ENCODE results near the gene SEPTIN1. TPM values are rescaled to one million over a fixed set of nuclear protein-coding genes. Genes with fewer than 3 reads are reported as not detected.

SEPTIN1 gene
- total RNA-seq, 1 experiment from 2014 or later: 64.1 TPM

DNA sequence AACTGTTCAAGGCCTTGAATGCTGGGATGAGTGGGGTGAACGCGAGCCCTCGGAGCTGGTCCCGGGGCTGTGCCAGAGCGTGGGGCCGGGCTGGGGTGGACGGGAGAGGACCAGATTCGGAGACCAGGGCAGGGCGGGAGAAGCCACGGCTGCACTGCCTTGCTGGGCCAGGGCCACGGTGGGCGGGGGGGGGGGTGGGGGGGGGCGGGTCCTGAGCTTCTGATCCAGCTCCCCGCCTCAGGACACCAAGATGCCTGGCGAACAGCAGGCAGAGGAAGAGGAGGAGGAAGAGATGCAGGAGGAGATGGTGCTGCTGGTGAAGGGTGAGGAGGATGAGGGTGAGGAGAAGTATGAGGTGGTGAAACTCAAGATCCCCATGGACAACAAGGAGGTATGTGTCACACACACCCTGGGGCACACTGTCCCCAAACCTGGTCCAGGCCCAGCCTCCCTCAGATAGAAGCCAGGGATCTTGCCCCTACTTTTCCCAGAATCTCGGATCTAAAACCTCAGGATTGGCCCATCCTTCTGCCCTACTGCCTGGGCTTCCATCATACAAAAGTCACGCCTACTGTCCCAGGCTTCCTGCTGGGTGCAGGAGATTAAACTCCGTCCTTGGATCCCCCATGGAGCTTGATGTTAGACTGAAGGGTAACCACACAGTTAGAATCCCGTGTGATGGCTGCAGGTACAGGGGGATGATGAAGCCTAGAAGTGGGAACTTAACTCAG is 25.6 kb upstream of the SEPTIN1 start:
- H3K9ac ChIP-seq (ENCODE audit: low read length): peak overlapping the region; percentile 100
- no peaks in the 10 kb centered on the region for H3K9me3 ChIP-seq (ENCODE audit: low read length)
- no peaks in the 10 kb centered on the region; the same call in 1 of the 2 replicates for H4K20me1 ChIP-seq (ENCODE audit: insufficient read depth, low read depth, low read length)
- H3K4me1 ChIP-seq (ENCODE audit: low read length): peaks cover 42% of the 10 kb centered on the region
- peak overlapping the region; percentile 98 for H3K4me2 ChIP-seq (ENCODE audit: low read depth, low read length, poor library complexity, severe bottlenecking)
- H3K27ac ChIP-seq (ENCODE audit: low read length): peak overlapping the region; percentile 91
- H3K79me2 ChIP-seq (ENCODE audit: low read length): peaks cover 37% of the 10 kb centered on the region
- no peak overlapping the region for H2AFZ ChIP-seq (ENCODE audit: low read length)
- H3K27me3 ChIP-seq (ENCODE audit: low read length): no peaks in the 10 kb centered on the region
- peaks cover 14% of the 10 kb centered on the region for H3K36me3 ChIP-seq (ENCODE audit: insufficient read depth, low read length)
- peak overlapping the region; percentile 91 for H3K4me3 ChIP-seq (ENCODE audit: low read length)
- peak; percentile 60 for DNase-seq
- no peaks in the 10 kb centered on the region for H3K9me2 ChIP-seq (replicated peaks; ENCODE audit: insufficient read depth, low read length)

GRCh38 chr16:30407102-30407803 is 24.9 kb upstream of the SEPTIN1 start, which contains the start of gene ZNF771:
TSS of gene ZNF771 (plus strand) at chr16:30407606. CDS start at chr16:30408054, 448 bp downstream.
- peak; percentile 98 for DNase-seq
- peaks cover 32% of the 10 kb centered on the region for H3K79me2 ChIP-seq (ENCODE audit: low read length)
- H3K9me3 ChIP-seq (ENCODE audit: low read length): no peaks in the 10 kb centered on the region
- H4K20me1 ChIP-seq (ENCODE audit: insufficient read depth, low read depth, low read length): no peaks in the 10 kb centered on the region; the same call in 1 of the 2 replicates
- H2AFZ ChIP-seq (ENCODE audit: low read length): peak within 1 kb of the TSS; percentile 52
- peak within 1 kb of the TSS; percentile 100 for H3K9ac ChIP-seq (ENCODE audit: low read length)
- H3K9me2 ChIP-seq (replicated peaks; ENCODE audit: insufficient read depth, low read length): no peaks in the 10 kb centered on the region
- H3K4me1 ChIP-seq (ENCODE audit: low read length): peaks cover 42% of the 10 kb centered on the region
- H3K27ac ChIP-seq (ENCODE audit: low read length): peak within 1 kb of the TSS; percentile 91
- H3K27me3 ChIP-seq (ENCODE audit: low read length): no peaks in the 10 kb centered on the region
- H3K4me2 ChIP-seq (ENCODE audit: low read depth, low read length, poor library complexity, severe bottlenecking): peak within 1 kb of the TSS; percentile 98
- peaks cover 9% of the 10 kb centered on the region for H3K36me3 ChIP-seq (ENCODE audit: insufficient read depth, low read length)
- H3K4me3 ChIP-seq (ENCODE audit: low read length): peak within 1 kb of the TSS; percentile 91

GRCh38 chr16:30406795-30407101 is 24.4 kb upstream of the SEPTIN1 start:
- peak overlapping the region; percentile 35; the same call in 1 of the 2 replicates for H3K27ac ChIP-seq (ENCODE audit: low read length)
- H3K4me1 ChIP-seq (ENCODE audit: low read length): peaks cover 37% of the 10 kb centered on the region
- peak overlapping the region; percentile 100 for H3K9ac ChIP-seq (ENCODE audit: low read length)
- peak; percentile 61 for DNase-seq
- peak overlapping the region; percentile 91 for H3K4me3 ChIP-seq (ENCODE audit: low read length)
- peaks cover 4% of the 10 kb centered on the region; the same call in 1 of the 2 replicates for H3K36me3 ChIP-seq (ENCODE audit: insufficient read depth, low read length)
- H3K9me2 ChIP-seq (replicated peaks; ENCODE audit: insufficient read depth, low read length): no peaks in the 10 kb centered on the region
- H3K27me3 ChIP-seq (ENCODE audit: low read length): no peaks in the 10 kb centered on the region
- H2AFZ ChIP-seq (ENCODE audit: low read length): peak overlapping the region; percentile 52
- peaks cover 27% of the 10 kb centered on the region for H3K79me2 ChIP-seq (ENCODE audit: low read length)
- H3K4me2 ChIP-seq (ENCODE audit: low read depth, low read length, poor library complexity, severe bottlenecking): peak overlapping the region; percentile 98
- H3K9me3 ChIP-seq (ENCODE audit: low read length): no peaks in the 10 kb centered on the region
- H4K20me1 ChIP-seq (ENCODE audit: insufficient read depth, low read depth, low read length): no peaks in the 10 kb centered on the region; the same call in 1 of the 2 replicates

GRCh38 chr16:30401768-30402425 is 19.5 kb upstream of the SEPTIN1 start:
- Histone ChIP-seq H3K9me3 (ENCODE audit: low read length) (no peaks in the 10 kb centered on the region), H3K27me3 (ENCODE audit: low read length) (no peaks in the 10 kb centered on the region), H3K79me2 (ENCODE audit: low read length) (peaks cover 4% of the 10 kb centered on the region), H3K9ac (ENCODE audit: low read length) (no peak overlapping the region), H3K4me1 (ENCODE audit: low read length) (peaks cover 21% of the 10 kb centered on the region), H3K4me2 (ENCODE audit: low read depth, low read length, poor library complexity, severe bottlenecking) (no peak overlapping the region), H2AFZ (ENCODE audit: low read length) (no peak overlapping the region), H3K9me2 (replicated peaks; ENCODE audit: insufficient read depth, low read length) (no peaks in the 10 kb centered on the region), H4K20me1 (ENCODE audit: insufficient read depth, low read depth, low read length) (no peaks in the 10 kb centered on the region), H3K36me3 (ENCODE audit: insufficient read depth, low read length) (peaks cover 6% of the 10 kb centered on the region), H3K4me3 (ENCODE audit: low read length) (no peak overlapping the region), H3K27ac (ENCODE audit: low read length) (no peak overlapping the region)
- peak; percentile 31 for DNase-seq

DNA sequence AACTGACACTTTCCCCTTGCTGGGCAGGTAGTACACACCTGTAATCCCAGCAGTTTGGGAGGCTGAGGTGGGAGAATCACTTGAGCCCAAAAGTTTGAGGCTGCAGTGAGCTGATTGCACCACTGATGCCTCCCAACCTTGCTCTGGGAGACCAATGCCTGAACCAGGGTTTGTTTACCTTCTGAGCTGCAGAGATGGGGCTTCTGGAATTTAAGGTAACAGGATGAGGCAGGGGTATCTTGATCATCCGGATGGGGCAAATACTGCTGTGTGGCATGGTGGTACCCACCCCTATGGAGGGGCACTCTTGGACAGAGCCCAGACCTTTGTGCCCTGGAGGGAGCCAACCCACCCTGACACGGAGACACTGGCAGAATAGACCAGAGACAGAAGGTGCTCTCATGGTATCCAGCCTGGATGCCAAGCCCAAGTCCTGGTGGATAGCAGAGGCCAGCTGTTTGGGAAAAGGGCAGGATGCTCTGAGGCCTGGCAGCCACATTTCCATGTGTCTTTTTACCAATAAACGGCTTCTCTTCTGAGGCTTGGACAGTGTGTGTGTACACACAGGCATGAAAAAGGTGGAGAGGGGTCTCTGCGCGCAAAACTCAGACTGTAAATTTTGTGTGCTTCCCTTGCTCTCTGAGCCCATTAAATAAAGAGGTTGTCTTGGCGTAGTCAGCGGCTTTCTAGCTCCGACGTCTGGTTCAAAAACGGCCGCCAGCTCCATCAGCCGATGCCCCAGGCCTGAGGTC is 17.2 kb upstream of the SEPTIN1 start:
- no peaks in the 10 kb centered on the region for H3K27me3 ChIP-seq (ENCODE audit: low read length)
- peaks cover 27% of the 10 kb centered on the region for H3K4me1 ChIP-seq (ENCODE audit: low read length)
- peaks cover 4% of the 10 kb centered on the region; the same call in 1 of the 2 replicates for H4K20me1 ChIP-seq (ENCODE audit: insufficient read depth, low read depth, low read length)
- no peak for DNase-seq
- H3K9ac ChIP-seq (ENCODE audit: low read length): peak overlapping the region; percentile 74
- H3K9me3 ChIP-seq (ENCODE audit: low read length): no peaks in the 10 kb centered on the region
- peaks cover 18% of the 10 kb centered on the region for H3K79me2 ChIP-seq (ENCODE audit: low read length)
- H3K4me2 ChIP-seq (ENCODE audit: low read depth, low read length, poor library complexity, severe bottlenecking): peak overlapping the region; percentile 75
- H3K4me3 ChIP-seq (ENCODE audit: low read length): peak overlapping the region; percentile 68
- H2AFZ ChIP-seq (ENCODE audit: low read length): no peak overlapping the region
- no peaks in the 10 kb centered on the region for H3K9me2 ChIP-seq (replicated peaks; ENCODE audit: insufficient read depth, low read length)
- peak overlapping the region; percentile 56 for H3K27ac ChIP-seq (ENCODE audit: low read length)
- peaks cover 6% of the 10 kb centered on the region for H3K36me3 ChIP-seq (ENCODE audit: insufficient read depth, low read length)

DNA sequence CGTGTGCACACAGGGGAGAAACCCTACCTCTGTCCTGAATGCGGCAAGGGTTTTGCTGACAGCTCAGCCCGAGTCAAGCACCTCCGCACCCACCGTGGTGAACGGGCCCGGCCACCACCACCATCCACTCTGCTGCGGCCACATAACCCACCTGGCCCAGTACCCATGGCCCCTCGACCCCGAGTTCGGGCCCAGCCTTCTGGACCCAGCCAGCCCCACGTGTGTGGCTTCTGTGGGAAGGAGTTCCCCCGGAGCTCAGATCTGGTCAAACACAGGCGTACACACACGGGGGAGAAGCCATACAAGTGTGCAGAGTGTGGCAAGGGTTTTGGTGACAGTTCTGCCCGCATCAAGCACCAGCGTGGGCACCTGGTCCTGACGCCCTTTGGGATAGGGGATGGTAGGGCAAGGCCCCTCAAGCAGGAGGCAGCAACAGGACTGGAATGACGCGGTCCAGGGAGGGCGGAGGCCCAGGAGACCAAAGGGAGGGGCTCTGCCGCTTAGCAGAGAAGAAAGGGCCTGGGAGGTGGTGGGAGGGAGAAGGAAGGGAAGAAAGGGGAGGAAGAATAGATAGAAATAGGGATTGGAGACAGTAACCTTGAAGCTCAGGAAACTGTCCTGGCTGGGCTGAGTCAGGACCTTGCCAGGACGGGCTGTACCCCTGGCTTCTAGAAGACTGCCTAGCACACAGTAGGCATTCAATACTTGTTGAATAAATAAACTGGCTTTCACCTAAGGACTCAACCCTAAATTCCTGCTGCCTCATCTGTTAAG is 16.5 kb upstream of the SEPTIN1 start:
- Histone ChIP-seq H3K4me1 (ENCODE audit: low read length) (peaks cover 32% of the 10 kb centered on the region), H3K27me3 (ENCODE audit: low read length) (no peaks in the 10 kb centered on the region), H3K9ac (ENCODE audit: low read length) (no peak overlapping the region)

More for the DNA sequence above, 16.5 kb upstream of the SEPTIN1 start:
- Histone ChIP-seq H3K9me3 (ENCODE audit: low read length) (no peaks in the 10 kb centered on the region), H4K20me1 (ENCODE audit: insufficient read depth, low read depth, low read length) (peaks cover 4% of the 10 kb centered on the region; the same call in 1 of the 2 replicates), H3K36me3 (ENCODE audit: insufficient read depth, low read length) (peaks cover 6% of the 10 kb centered on the region), H3K9me2 (replicated peaks; ENCODE audit: insufficient read depth, low read length) (no peaks in the 10 kb centered on the region), H3K27ac (ENCODE audit: low read length) (no peak overlapping the region; the same call in 1 of the 2 replicates), H3K79me2 (ENCODE audit: low read length) (peaks cover 18% of the 10 kb centered on the region), H2AFZ (ENCODE audit: low read length) (no peak overlapping the region), H3K4me2 (ENCODE audit: low read depth, low read length, poor library complexity, severe bottlenecking) (peak overlapping the region; percentile 75), H3K4me3 (ENCODE audit: low read length) (no peak overlapping the region)
- no peak for DNase-seq

All from Karpas-422 (cell line).